ENCODE data around the gene NUDT6.

- TF ChIP-seq ESRRG (CRISPR knock-in tag; IDR thresholded peaks at IDR 0.05) (no peak), ZC3H10 (CRISPR knock-in tag; IDR thresholded peaks at IDR 0.05) (no peak), OSR1 (CRISPR knock-in tag; IDR thresholded peaks at IDR 0.05) (no peak), POU6F1 (CRISPR knock-in tag; IDR thresholded peaks at IDR 0.05; ENCODE audit: borderline replicate concordance, low read depth) (no peak), ARNTL (CRISPR knock-in tag; IDR thresholded peaks at IDR 0.05; ENCODE audit: borderline replicate concordance, low read depth) (no peak), TCF4 (CRISPR knock-in tag; IDR thresholded peaks at IDR 0.05; ENCODE audit: borderline replicate concordance) (no peak), ZFP30 (CRISPR knock-in tag; IDR thresholded peaks at IDR 0.05) (no peak), ZNF8 (CRISPR knock-in tag; IDR thresholded peaks at IDR 0.05) (no peak), ZNF70 (CRISPR knock-in tag; IDR thresholded peaks at IDR 0.05) (no peak), BACH2 (CRISPR knock-in tag; IDR thresholded peaks at IDR 0.05; ENCODE audit: borderline replicate concordance) (no peak), PATZ1 (CRISPR knock-in tag; IDR thresholded peaks at IDR 0.05; ENCODE audit: borderline replicate concordance) (no peak), TOX (CRISPR knock-in tag; IDR thresholded peaks at IDR 0.05; ENCODE audit: borderline replicate concordance) (no peak), PPARA (CRISPR knock-in tag; IDR thresholded peaks at IDR 0.05; ENCODE audit: borderline replicate concordance) (no peak), CSDC2 (CRISPR knock-in tag; IDR thresholded peaks at IDR 0.05) (no peak)
These were observed 45.9 kb downstream of the NUDT6 start for GRCh38 chr4:122876456-122876855.

Data from SK-N-SH treated with all-trans-retinoic acid at 6 μM for 48 hours (cell line).